OCI-LY7 (cell line): Measurements from ENCODE around the gene SH3BGRL3. TPM values are rescaled to one million over a fixed set of nuclear protein-coding genes. Genes with fewer than 3 reads are reported as not detected.
A peak's percentile ranks its signal among the peaks of the same experiment; 100 is the strongest.
"Not testable (repeated sequence)": the region's sequence is repeated elsewhere in the genome, so short reads cannot be mapped to it uniquely, and the experiment has no call there.

Experiments used
- BruUV-seq: library from RNA; stranded (reverse); fragments of 400-500 nt; replicated peaks from 2 replicates; lab custom pipeline; 2021; lab: Mats Ljungman, UMichigan
- CTCF ChIA-PET: fragments of 300-600 bp; sonication (Branson Sonifier 250); formaldehyde crosslinking; loops from one replicate; lab custom pipeline; 2022; ENCODE audit warnings: antibody characterized with exemption; ENCODE audit not compliant: unreplicated experiment; lab: Charles Lee
- POLR2A ChIA-PET: fragments of 300-600 bp; sonication (Branson Sonifier 250); formaldehyde crosslinking; loops from one replicate; lab custom pipeline; 2022; ENCODE audit warnings: antibody characterized with exemption; lab: Charles Lee
- DNase-seq: peaks from one replicate; pipeline ENCODE4 v3.0.0-alpha.2; 2015; ENCODE audit warnings: low spot score
- H2AFZ ChIP-seq: fragments of 200-600 bp; sonication (generic), shearing (Covaris generic); 2 replicates; pipeline ENCODE4 v1.6.1; 2014; ENCODE audit warnings: mild to moderate bottlenecking, antibody characterized with exemption, low read length, moderate library complexity
- H3K27ac ChIP-seq: fragments of 200-600 bp; sonication (generic); 2 replicates; pipeline ENCODE4 v1.5.1; 2014; ENCODE audit warnings: mixed run types, low read depth, mild to moderate bottlenecking, moderate library complexity, low read length, inconsistent platforms; ENCODE audit not compliant: poor library complexity, severe bottlenecking
- H3K36me3 ChIP-seq: fragments of 200-600 bp; sonication (generic); 2 replicates; pipeline ENCODE4 v1.6.1; 2014; ENCODE audit warnings: mild to moderate bottlenecking, antibody characterized with exemption, low read length, moderate library complexity, mixed read lengths; ENCODE audit not compliant: insufficient read depth
- H3K4me1 ChIP-seq: fragments of 200-600 bp; sonication (generic); 2 replicates; pipeline ENCODE4 v1.5.1; 2014; ENCODE audit warnings: mild to moderate bottlenecking, low read length; ENCODE audit not compliant: insufficient read depth, poor library complexity, severe bottlenecking
- H3K4me2 ChIP-seq: fragments of 200-600 bp; sonication (generic); 2 replicates; pipeline ENCODE4 v1.6.1; 2014; ENCODE audit warnings: mild to moderate bottlenecking, low read length
- H3K4me3 ChIP-seq: fragments of 200-600 bp; sonication (generic); 2 replicates; pipeline ENCODE4 v1.5.1; 2014; ENCODE audit warnings: mild to moderate bottlenecking, low read depth, low read length; ENCODE audit not compliant: poor library complexity, severe bottlenecking
- H3K79me2 ChIP-seq: fragments of 200-600 bp; sonication (generic); 2 replicates; pipeline ENCODE4 v1.6.1; 2016; ENCODE audit warnings: low read depth, mild to moderate bottlenecking, low read length, moderate library complexity, mixed read lengths; ENCODE audit not compliant: insufficient read depth
- H3K9me2 ChIP-seq: fragments of 200-600 bp; sonication (generic); 2 replicates; pipeline ENCODE4 v1.6.1; 2016; ENCODE audit warnings: mild to moderate bottlenecking, low read length, mixed read lengths; ENCODE audit not compliant: insufficient read depth
- H3K9me3 ChIP-seq: fragments of 200-600 bp; sonication (generic); 2 replicates; pipeline ENCODE4 v1.6.1; 2014; ENCODE audit warnings: mild to moderate bottlenecking, mixed run types, low read length, mixed read lengths
- H4K20me1 ChIP-seq: fragments of 200-600 bp; sonication (generic); 2 replicates; pipeline ENCODE4 v1.6.1; 2014; ENCODE audit warnings: mild to moderate bottlenecking, antibody characterized with exemption, low read length, moderate library complexity, mixed read lengths; ENCODE audit not compliant: insufficient read depth
- CTCF ChIP-seq: fragments of 200-600 bp; sonication (generic); conservative IDR thresholded peaks from 2 replicates; pipeline ENCODE4 v1.5.1; 2014; ENCODE audit warnings: mild to moderate bottlenecking, antibody characterized with exemption, low read length, moderate library complexity, mixed read lengths
- EZH2phosphoT487 ChIP-seq: fragments of 200-600 bp; sonication (generic); IDR thresholded peaks from 2 replicates; pipeline ENCODE4 v1.6.1; 2018; ENCODE audit warnings: low read depth, borderline replicate concordance, mild to moderate bottlenecking, mixed run types, antibody characterized with exemption, low read length, moderate library complexity, mixed read lengths
- intact Hi-C: fragments of 100-400 bp; cut with micrococcal nuclease; formaldehyde crosslinking; loops from one replicate; pipeline ENCODE4 v1.10.0; 2022; ENCODE audit not compliant: unreplicated experiment
- total RNA-seq, 2 experiments: library from RNA; depleted of rRNA in 1 of 2; stranded (reverse); fragments of >200 nt in 1 of 2; shearing (Covaris generic) in 1 of 2; gene quantifications; 2 replicates each; pipeline ENCODE4 v1.2.3, GENCODE V29; 2014 to 2022

Gene SH3BGRL3
- total RNA-seq, 2 experiments from 2014 or later: 25.3 to 60.9 TPM

GRCh38 chr1:26307363-26307781, 27.5 kb downstream of the SH3BGRL3 start:
- Histone ChIP-seq H3K9me2 (no peaks in the 10 kb centered on the region), H3K4me1 (peaks cover 65% of the 10 kb centered on the region), H3K9me3 (no peaks in the 10 kb centered on the region), H3K4me2 (peak overlapping the region; percentile 94), H3K27ac (peak overlapping the region; percentile 98), H3K4me3 (peak overlapping the region; percentile 95), H3K36me3 (peaks cover 5% of the 10 kb centered on the region; the same call in 1 of the 2 replicates), H2AFZ (peak overlapping the region; percentile 24; the same call in 1 of the 2 replicates), H3K79me2 (peaks cover 39% of the 10 kb centered on the region), H4K20me1 (no peaks in the 10 kb centered on the region)
- BruUV-seq: no TSS peak
- peak; percentile 76 for DNase-seq
- POLR2A ChIA-PET: interaction anchor here (0.6 to 7.9 kb wide), 11 partner anchors 8 to 695 kb away, joined by 3 to 106 read pairs (median 6); partner anchors contain the start of genes CD52 and SH3BGRL3
- no peak for TF ChIP-seq CTCF
- no peak for TF ChIP-seq EZH2phosphoT487
- intact Hi-C loops: loop anchor here (1.0 kb wide), 2 partner anchors 8 to 18 kb away; no protein-coding TSS in a partner anchor
- CTCF ChIA-PET: interaction anchor here (0.6 to 2.3 kb wide), 5 partner anchors 9 to 227 kb away, joined by 3 to 23 read pairs (median 4); partner anchors contain the start of gene CD52

GRCh38 chr1:26307966-26308899, 28.3 kb downstream of the SH3BGRL3 start:
- Histone ChIP-seq H3K4me1 (peaks cover 62% of the 10 kb centered on the region), H3K27ac (peak overlapping the region; percentile 98), H3K79me2 (peaks cover 31% of the 10 kb centered on the region), H3K4me2 (peak overlapping the region; percentile 94), H2AFZ (peak overlapping the region; percentile 23; the same call in 1 of the 2 replicates), H3K4me3 (peak overlapping the region; percentile 95)
- H3K9me3 ChIP-seq, H3K36me3 ChIP-seq, BruUV-seq, H3K9me2 ChIP-seq, DNase-seq, H4K20me1 ChIP-seq: not testable (repeated sequence)
- ChIA-PET CTCF (interaction anchor here (0.6 to 2.3 kb wide), 5 partner anchors 10 to 226 kb away, joined by 3 to 23 read pairs (median 4); partner anchors contain the start of gene CD52), POLR2A (interaction anchor here (0.6 to 7.9 kb wide), 13 partner anchors 9 to 1425 kb away, joined by 3 to 106 read pairs (median 4); partner anchors contain the start of genes CD52 and SH3BGRL3)
- intact Hi-C loops: loop anchor here (1.0 kb wide), 2 partner anchors 7 to 19 kb away; no protein-coding TSS in a partner anchor

- no peak for TF ChIP-seq CTCF
- ChIA-PET POLR2A (interaction anchor here (0.6 to 11.7 kb wide), 5 partner anchors 8 to 73 kb away, joined by 5 to 273 read pairs (median 9); partner anchors contain the start of gene UBXN11), CTCF (interaction anchor here (1.1 to 2.8 kb wide), 2 partner anchors 26 to 29 kb away, joined by 4 to 15 read pairs; no protein-coding TSS in a partner anchor)
- no peaks in the 10 kb centered on the region for H3K9me2 ChIP-seq
- H3K36me3 ChIP-seq: peaks cover 7% of the 10 kb centered on the region; the same call in 1 of the 2 replicates
- no peaks in the 10 kb centered on the region for H4K20me1 ChIP-seq
- H3K9me3 ChIP-seq: no peaks in the 10 kb centered on the region
- DNase-seq: no peak
- no TSS peak for BruUV-seq
- H2AFZ ChIP-seq: no peak overlapping the region; the same call in 1 of the 2 replicates
- peak overlapping the region; percentile 95 for H3K4me2 ChIP-seq
- peak overlapping the region; percentile 91 for H3K27ac ChIP-seq
- intact Hi-C loops: loop anchor here (10.0 kb wide), 1 partner anchor 230 kb away; no protein-coding TSS in a partner anchor
- peak overlapping the region; percentile 93 for H3K4me3 ChIP-seq
- peaks cover 27% of the 10 kb centered on the region for H3K79me2 ChIP-seq
- H3K4me1 ChIP-seq: peaks cover 59% of the 10 kb centered on the region
Measured at GRCh38 chr1:26314501-26314900, 34.6 kb downstream of the SH3BGRL3 start.
